HG03521 (cell line): ENCODE data around the gene PPP1R15B.

Experiments used
- ATAC-seq: cut with Tn5 transposase; IDR thresholded peaks from one replicate; pipeline ENCODE4 v1.9.1; 2021; ENCODE audit warnings: mild to moderate bottlenecking, moderate library complexity; ENCODE audit not compliant: unreplicated experiment

Gene PPP1R15B

DNA sequence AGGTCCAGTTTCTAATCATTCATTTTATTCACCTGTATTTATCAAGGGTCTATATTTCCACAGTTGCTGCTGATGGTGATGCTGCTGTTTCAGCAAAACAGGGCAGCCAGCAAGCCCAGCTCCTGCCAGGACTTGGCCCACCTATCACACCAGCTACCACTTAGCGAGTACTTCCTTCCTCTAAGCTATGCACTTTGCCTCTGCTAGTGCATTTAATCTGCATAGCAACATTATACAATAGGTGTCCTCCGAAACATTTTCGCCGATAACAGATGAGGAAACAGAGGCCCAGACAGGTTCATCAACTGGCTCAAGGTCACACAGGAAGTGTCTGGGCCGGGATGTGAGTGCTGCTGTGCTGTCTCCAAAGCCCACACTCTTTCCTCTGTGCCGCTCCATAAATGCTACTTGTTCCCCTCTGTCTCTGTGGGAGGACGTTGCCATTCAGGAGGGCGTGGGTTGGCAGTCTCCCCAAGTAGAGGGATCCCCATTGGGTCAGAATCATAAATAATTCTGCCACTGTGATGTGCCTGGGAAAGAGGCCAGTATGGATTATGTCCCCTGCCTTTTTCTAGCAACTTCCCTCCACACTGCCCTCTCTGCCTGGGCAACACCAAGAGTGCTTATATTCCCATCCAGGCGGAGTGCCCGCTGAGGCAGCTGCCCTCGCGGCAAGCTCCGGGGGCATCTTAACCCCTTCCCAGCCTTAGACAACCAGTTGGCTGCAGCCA is 42.5 kb downstream of the PPP1R15B start:
- no peak for ATAC-seq

DNA sequence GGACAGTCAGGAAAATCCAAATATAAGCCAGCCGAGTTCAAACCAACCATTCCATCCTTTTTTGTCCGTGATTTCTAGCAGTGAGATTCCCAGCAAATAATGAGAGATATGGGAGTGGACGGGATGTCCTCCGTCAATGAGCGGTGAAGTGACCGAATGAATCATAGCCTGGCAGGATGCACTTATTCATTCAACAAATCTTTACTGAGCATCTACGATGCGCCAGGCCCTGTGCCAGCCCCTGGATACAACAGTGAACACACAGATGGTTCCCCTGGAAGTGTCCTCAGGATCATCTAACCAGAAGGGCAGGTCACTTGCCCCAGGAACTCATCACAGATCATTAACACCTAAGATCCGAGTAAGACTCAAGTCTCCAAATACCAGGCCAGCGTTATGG is 43.7 kb downstream of the PPP1R15B start:
- ATAC-seq: no peak

DNA sequence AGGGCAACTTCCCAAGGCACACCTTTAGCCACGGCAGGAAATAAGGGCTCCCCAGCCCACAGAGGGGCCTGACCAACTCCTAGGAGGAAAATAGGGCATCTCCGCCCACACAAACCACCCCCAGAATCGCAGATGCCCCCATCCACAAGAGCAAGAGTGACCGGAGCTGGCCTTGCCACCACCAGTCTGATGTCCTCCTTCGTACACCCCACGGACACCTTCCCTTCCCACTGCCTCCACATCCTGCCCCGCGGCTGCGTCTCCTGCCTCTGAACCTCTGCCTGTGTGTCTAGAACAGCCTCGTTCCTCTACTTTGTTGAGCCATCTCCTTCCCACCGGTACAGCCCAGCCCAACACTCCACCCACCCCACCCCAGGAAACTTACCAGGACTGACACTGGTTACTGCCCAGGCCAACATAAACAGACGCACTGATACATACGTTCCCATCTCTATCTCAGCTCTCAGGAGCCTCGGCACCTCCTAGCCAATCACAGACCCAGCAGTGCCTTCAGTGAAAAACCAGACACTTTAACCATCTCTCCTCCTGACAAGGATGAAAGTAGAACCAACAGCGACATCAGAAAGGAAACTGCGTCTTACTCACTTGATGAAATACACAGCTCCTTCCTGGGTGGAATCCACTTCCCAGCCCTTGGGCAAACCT is 44.3 kb downstream of the PPP1R15B start:
- no peak for ATAC-seq

DNA sequence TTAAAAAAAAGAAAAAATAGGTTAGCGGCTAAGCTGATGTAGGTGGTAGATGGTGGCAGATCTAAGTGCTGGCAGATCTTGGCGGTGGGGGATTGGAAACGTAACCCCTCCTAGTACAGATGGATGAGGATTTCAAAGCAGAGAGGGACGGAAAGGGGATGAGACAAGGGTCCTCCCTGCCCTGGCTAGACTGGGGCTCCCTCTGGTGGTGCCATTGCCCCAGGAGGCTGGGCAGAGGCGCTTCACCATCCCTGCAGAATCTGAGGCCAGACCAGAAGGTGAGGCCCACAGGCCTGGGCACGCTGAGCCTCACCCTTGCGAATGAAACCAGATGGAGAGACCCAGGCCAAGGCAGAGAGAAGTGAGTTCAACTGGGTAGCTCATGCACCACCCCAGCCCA is 44.9 kb downstream of the PPP1R15B start:
- no peak for ATAC-seq

DNA sequence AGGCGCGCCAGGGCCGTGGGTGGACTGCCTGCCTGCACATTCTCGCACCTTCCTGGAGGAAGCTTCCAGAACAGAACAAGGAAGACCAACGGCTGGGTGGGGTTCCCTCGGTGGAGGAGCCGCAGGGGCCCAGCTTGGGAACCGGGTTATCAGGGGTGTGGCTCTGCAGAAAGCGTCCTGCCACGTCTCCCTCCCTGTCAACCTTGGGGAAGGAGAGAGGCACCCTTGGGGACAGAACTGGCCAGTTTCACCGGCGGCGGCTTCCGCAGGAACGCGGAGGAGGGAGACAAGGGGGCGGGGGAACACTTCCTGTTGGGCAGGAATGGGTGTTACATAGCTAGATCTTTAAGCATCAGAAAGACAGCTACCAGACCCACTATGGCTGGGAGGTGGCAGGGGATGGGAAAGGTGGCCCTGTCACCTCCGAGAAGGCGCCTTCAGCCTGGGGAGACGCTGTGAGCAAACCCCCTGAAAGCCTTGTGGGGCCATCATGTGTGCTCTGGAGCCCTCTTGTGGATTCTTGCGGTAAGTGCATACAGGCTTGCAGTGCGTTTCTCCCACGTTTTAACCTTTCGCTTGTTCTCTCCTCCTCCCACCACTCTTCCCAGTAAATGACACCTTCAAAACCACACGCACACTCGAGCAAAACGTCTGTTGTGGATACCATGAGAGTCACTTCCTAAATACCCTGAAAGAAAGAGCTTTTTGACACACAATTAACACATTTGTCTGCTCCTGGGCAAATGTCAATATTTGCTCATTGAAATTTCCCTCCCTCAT is 48.1 kb downstream of the PPP1R15B start:
- peak; percentile 55 for ATAC-seq

DNA sequence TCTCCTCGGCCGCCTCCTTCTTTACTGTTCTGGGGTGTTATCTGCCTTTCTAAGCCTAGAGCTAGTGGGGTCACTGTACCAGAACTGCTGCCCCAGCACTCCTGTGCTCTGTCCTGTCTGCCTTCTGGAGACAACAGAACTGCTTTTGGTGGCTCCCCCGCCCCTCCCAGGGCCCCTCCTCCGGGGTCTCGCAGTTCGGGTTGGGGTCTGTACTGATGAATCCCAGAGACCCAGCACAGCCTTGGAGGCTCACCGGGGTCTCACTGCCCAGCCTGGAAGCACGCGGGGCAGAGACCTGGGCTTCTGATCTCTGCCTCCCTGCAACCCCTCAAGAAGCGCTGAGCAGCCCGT is 48.7 kb downstream of the PPP1R15B start:
- peak; percentile 6 for ATAC-seq

DNA sequence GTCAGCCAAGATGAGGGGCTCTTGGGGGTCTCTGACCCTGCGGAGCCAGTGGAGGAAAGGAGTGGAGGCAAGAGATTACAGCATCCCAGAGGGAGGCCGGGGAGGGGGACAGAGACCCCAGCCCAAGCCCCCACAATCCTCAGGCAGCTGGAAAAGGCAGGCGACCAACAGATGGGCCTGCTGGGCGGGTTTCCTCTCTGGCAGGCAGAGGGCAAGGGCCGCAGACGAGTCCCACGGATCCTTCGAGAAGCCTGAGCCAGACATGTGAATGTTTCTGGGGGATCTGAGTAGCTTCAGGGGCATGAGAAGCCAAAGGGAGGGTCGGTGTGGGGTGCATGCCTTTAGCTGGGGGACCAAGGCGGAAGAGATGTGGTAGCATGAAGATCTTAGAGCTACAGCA is 49.8 kb downstream of the PPP1R15B start:
- no peak for ATAC-seq

DNA sequence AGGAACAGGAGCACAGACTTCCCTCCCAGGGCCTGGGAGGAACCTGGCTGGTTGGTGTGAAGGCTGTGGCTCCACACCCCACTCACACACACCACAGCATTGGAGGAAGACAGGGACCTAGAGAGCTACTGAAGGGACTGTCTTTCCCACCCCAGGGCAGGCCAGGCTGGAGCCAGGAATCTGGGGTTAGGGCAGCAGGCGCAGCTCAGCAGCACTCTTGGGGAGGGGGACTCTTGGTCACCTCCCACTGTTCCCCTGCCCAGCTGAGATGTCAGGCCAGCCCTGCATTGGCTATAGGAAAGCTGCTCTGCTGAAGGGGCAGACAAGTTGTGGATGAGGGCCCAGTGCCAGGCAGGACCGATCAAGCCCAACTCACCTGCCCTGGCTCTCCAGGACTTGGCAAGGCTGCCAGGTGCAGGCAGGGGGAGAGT is 50.3 kb downstream of the PPP1R15B start:
- no peak for ATAC-seq

DNA sequence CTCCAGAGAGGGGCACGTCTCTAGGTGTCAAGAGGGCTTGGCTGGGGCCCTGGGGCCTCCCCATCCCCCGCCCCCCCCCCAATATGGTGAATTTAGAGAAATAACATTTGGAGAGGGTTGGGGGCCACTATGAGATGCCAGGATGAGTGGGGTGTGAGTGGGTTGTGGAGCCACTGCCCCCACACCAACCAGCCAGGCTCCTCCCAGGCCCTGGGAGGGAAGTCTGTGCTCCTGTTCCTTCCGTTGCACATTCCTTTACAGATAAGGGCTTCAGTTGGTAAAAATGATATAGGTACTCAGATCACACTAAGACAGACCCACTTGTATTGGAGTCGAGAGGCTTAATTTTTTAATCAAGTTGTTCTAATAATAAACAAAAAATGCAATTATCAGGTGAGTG is 51.3 kb downstream of the PPP1R15B start:
- no peak for ATAC-seq

DNA sequence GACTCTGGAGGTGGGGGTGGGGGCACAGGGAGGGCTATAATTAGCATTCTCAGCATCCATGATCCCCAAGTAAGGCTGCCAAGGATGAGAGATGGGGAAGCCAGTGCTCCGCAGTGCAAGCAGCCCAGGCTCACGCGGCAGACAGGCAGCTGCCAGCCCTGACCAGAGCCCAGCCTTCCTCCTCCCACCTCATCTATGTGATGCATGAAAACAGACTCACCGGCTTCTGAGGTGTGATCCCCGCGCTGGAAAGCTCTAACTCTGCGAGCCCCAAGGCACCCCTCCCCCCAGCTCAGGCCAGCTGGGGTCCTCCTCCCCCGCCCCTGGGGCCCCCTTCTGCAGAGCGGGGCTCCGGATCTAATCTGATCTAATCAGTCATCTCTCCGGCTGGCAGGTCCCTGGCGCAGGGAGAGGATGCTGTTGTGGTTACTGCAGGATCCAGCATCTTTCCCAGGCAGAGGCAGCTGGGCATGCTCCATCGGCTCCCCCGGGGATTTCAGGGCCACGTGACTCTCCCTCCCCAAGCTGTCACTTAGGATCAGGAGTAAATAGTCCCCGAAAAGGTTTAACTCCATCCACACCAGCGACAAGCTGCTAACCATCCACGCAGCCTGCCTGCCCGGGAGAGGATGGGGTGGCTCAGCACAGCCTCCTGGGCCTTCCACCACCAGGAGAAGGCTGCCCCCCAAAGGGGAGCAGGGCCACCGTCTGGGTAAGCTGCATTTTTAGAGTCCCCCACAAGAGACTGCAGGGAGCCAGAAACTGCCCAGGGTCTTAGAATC is 52.0 kb downstream of the PPP1R15B start, which contains the start of gene PLEKHA6:
PLEKHA6 (minus strand) TSS at position 456 of the 782 bp plus-strand sequence. CDS start 86,202 bp downstream, outside the sequence.
- ATAC-seq: no peak

DNA sequence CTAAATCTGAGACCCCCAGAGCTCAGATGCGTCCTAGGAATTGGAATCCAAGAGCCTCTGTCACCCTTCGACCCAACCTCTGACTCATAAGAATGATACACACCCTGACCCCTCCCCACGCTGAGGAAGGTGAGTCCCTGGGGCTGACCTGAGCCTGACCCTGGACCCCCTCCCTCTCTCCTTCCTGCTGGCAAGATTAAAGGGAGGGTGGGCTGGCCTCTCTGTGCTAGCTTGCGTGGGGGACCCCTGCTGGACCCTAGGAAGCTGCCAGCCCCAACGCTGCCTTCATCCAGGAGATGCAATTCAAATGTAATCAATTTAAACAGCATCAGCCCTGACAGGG is 52.5 kb downstream of the PPP1R15B start:
- ATAC-seq: no peak

DNA sequence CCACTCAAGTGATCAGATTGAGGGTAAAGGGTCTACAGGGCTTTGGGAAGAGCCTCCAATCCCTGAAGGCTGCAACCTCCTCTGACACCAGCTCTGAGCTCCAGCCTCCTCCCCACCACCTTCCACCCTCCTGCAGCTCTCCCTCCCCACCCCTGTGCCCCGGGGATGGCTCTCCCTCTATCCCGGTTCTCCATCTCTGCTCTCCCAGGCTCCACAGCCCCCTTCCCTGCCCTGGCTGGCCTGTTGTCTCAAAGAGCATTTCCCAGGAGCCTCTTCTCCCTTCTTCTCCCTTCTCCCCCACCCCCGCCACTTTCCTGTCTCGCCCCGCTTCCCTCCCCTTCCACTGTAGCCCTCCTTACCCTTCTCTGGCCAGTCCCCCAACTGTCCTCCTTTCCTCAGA is 53.0 kb downstream of the PPP1R15B start:
- ATAC-seq: no peak

DNA sequence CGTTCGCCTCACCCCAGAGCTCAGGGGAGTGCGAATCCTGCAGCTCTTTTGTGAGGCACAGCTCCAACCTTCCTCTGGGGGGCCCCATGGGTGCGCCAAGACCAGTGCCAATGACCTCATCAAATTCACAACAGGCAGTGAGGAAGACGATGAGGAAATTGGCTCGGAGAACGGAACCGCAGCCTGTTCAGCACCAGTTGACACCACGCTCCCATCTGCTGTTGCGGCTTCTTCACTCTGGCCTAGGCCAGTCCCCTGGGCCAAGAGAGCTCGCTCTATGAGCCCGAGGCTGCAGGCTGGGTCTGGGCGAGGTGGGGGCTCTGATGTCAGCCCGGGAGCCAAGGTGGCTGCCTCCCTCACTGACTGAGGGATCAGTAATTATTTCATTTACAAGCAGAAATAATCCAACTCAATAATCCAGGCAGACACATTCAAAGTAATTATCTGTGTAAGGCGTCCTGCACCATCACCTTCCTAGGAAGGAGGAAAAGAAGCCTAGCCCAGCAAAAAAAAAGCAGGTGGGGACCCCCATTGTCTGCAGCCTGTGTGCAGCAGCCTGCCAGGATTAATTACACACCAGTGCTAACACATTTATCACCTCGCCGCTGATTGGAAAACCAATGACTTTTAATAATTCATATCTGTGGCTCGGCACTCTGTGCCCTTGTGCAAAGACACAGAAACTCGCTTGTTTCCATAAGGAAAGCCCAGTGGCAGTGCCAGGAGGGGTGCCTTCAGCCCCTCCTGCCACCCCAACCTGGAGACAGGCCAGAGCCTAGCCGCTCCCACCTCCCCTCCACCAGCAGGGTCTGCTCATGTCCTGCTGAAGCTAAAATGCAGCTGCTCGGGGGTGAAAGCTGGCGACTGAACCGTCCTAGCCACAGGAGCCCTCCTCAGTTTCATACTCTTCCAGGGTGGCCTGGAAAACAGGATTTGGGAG is 53.8 kb downstream of the PPP1R15B start:
- ATAC-seq: no peak

DNA sequence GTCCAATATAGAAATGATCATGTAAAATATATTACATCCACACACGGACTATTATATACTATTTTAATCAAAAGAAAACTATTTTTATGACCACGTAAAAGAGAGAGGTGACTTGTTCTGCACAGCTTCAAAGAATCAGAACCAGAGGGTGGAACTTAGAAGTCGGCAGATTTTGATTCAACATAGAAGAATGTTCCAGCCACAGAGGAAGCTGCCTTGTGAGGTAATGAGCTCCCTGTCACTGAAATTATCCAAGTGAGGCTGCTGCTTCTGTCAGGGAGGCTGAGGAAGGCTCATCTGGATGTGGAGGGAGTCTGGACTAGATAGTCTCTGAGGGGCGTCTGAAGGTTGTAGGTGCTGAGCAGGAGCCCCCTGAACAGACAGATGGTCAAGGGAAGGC is 54.6 kb downstream of the PPP1R15B start:
- no peak for ATAC-seq

DNA sequence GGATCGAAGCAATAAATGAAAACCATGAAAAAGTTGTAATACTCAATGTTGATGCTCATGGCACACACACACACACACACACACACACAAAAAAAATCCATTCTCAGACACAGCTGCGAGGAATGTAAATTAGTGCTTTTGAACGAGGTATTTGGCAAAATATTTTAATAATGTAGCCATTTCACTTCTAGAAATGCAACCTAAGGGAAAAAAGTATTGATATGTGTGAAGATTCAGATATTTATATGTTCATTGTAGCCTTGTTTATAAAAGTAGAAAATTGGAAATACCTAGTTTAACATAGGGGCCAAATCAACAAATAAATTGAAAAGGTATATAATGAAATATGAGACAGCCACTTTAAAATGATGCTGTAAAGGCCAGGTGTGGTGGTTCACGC is 55.7 kb downstream of the PPP1R15B start:
- ATAC-seq: no peak

DNA sequence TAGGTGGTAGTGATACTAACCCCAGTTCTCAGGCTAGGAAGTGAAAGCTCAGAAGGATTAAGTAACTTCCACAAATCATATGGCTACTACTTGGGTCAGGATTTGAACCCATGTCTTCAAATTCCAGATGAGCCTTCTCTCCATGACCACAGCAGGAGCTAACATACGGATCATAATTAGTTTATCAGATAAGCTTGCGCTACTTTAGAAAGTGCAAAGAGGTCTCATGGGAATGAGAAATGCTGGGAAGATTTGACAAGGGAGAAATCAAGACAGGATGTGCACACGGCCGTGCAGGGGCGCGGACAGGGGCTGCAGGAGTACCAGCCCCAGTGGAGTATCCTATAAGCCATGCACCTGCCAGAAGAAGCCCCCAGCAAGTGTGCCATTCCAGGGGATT is 57.0 kb downstream of the PPP1R15B start:
- ATAC-seq: no peak
